ENCODE measurements around the gene LTBP3. TPM values are rescaled to one million over a fixed set of nuclear protein-coding genes. Genes with fewer than 3 reads are reported as not detected.

LTBP3 gene
- total and polyA plus RNA-seq, 2 of the 13 experiments (the other 11 are each of a cell fraction or from before 2014, with no cell fraction given), result 12.2 to 68.1 TPM

GRCh38 chr11:65499713-65500386, 58.3 kb downstream of the LTBP3 start:
- DNase-seq (ENCODE audit: low spot score) (no peak), FAIRE-seq (no peak), ATAC-seq (no peak)
- H3K4me2 ChIP-seq (ENCODE audit: low read depth, low read length), result peak overlapping the region; percentile 78
- peak overlapping the region; percentile 85 to 93 (median 89) for H3K4me3 ChIP-seq (replicated peaks in 1 of 3; ENCODE audit: insufficient read depth in 1 of 3, low read depth in 2 of 3, low read length in 3 of 3)
- peak overlapping the region; percentile 100 for H3K27ac ChIP-seq (ENCODE audit: extremely low read length, insufficient read depth, low read length)
- intact Hi-C loops (cut with micrococcal nuclease; ENCODE audit: unreplicated experiment), result no loop called here
- ChIA-PET POLR2A (interaction anchor here (0.7 to 27.3 kb wide), 27 partner anchors 8 to 225 kb away, joined by 3 to 1590 read pairs (median 6); partner anchors contain the start of genes CDC42EP2, FRMD8, MAP3K11 and NEAT1), CTCF (ENCODE audit: low intra/inter-chr PET ratio, low total read pairs) (no interaction called here)
- H4K20me1 ChIP-seq (ENCODE audit: insufficient read depth, low read length), result peaks cover 51% of the 10 kb centered on the region
- H3K79me2 ChIP-seq (ENCODE audit: insufficient read depth, low read length), result peaks cover 73% of the 10 kb centered on the region
- no TSS peak for BruUV-seq (replicated peaks)
- H3K4me1 ChIP-seq (ENCODE audit: insufficient read depth, low read length), result peaks cover 27% of the 10 kb centered on the region
- peak overlapping the region; percentile 99 for H3K9ac ChIP-seq (ENCODE audit: insufficient read depth, low read depth, low read length)
- no peak overlapping the region for H2AFZ ChIP-seq (ENCODE audit: low read length)
- no peaks in the 10 kb centered on the region for H3K9me3 ChIP-seq (ENCODE audit: low read length)
- in situ Hi-C loops (cut with HindIII; ENCODE audit: extremely low pct_ligation_motif_present, low pct_unique_long_range_greater_than_20kb), result loop anchor here (5.0 to 10.0 kb wide), 2 partner anchors 45 to 78 kb away; partner anchors contain the start of gene NEAT1
- 2% methylated on average over 3 of the region's 3 CpGs for WGBS (ENCODE audit: low lambda C conversion rate)
- H3K27me3 ChIP-seq (ENCODE audit: control insufficient read depth in 1 of 2, insufficient read depth in 2 of 2, low read length in 2 of 2), result no peaks in the 10 kb centered on the region; a peak in 2 of 5 replicates
- H3K36me3 ChIP-seq (replicated peaks in 1 of 2; ENCODE audit: control insufficient read depth in 1 of 2, insufficient read depth in 2 of 2, low read length in 2 of 2), result peaks cover 4 to 26% of the 10 kb centered on the region in 2 experiments
- 0 out of 2 replicates have a peak, but pooled peaks have one; percentile 7 for TF ChIP-seq KDM5A (IDR thresholded peaks at IDR 0.05; ENCODE audit: borderline replicate concordance, low read length)
- TF ChIP-seq CCDC6 (CRISPR knock-in tag; IDR thresholded peaks at IDR 0.05), result no peak
- TF ChIP-seq ZNF138 (CRISPR knock-in tag; IDR thresholded peaks at IDR 0.05; ENCODE audit: low read depth), result no peak
- no peak for TF ChIP-seq ZNF660 (CRISPR knock-in tag; IDR thresholded peaks at IDR 0.05; ENCODE audit: borderline replicate concordance, low read depth)
- TF ChIP-seq THAP9 (CRISPR knock-in tag; IDR thresholded peaks at IDR 0.05; ENCODE audit: borderline replicate concordance), result no peak
- no peak for TF ChIP-seq GATAD2A (CRISPR knock-in tag; IDR thresholded peaks at IDR 0.05)
- no peak for TF ChIP-seq MAX (IDR thresholded peaks at IDR 0.05)
- TF ChIP-seq TARDBP (CRISPR knock-in tag; IDR thresholded peaks at IDR 0.05), result no peak
- no peak for TF ChIP-seq MZF1 (CRISPR knock-in tag; IDR thresholded peaks at IDR 0.05; ENCODE audit: borderline replicate concordance)
- TF ChIP-seq, protein P1, sequence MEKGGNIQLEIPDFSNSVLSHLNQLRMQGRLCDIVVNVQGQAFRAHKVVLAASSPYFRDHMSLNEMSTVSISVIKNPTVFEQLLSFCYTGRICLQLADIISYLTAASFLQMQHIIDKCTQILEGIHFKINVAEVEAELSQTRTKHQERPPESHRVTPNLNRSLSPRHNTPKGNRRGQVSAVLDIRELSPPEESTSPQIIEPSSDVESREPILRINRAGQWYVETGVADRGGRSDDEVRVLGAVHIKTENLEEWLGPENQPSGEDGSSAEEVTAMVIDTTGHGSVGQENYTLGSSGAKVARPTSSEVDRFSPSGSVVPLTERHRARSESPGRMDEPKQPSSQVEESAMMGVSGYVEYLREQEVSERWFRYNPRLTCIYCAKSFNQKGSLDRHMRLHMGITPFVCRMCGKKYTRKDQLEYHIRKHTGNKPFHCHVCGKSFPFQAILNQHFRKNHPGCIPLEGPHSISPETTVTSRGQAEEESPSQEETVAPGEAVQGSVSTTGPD (CRISPR knock-in tag; IDR thresholded peaks at IDR 0.05), result no peak
- no peak for TF ChIP-seq ZSCAN20 (CRISPR knock-in tag; IDR thresholded peaks at IDR 0.05; ENCODE audit: borderline replicate concordance)
- no peak for TF ChIP-seq POGZ (CRISPR knock-in tag; IDR thresholded peaks at IDR 0.05)
- peak; percentile 26 for TF ChIP-seq SRSF4 (IDR thresholded peaks at IDR 0.05; ENCODE audit: low read depth, low read length, poor library complexity, severe bottlenecking)
- TF ChIP-seq HOMEZ (CRISPR knock-in tag; IDR thresholded peaks at IDR 0.05; ENCODE audit: low read depth), result no peak
- TF ChIP-seq ISL2 (CRISPR knock-in tag; IDR thresholded peaks at IDR 0.05), result no peak
- TF ChIP-seq IRF9 (CRISPR knock-in tag; IDR thresholded peaks at IDR 0.05; ENCODE audit: borderline replicate concordance), result no peak
- no peak for TF ChIP-seq RFXAP (CRISPR knock-in tag; IDR thresholded peaks at IDR 0.05; ENCODE audit: borderline replicate concordance)
